Esophagus squamous epithelium (tissue), 4 donors: ENCODE results near the gene SDS.

Experiments
- CTCF ChIP-seq, 6 experiments: fragments of 450-650 bp in 4 of 6; fragments of 200-600 bp in 2 of 6; sonication (generic) in 2 of 6; IDR thresholded peaks; one replicate each; pipeline ENCODE4 v1.5.1; 2016 to 2019; ENCODE audit warnings: antibody characterized with exemption in 6 of 6, mild to moderate bottlenecking in 4 of 6, moderate library complexity in 4 of 6
- POLR2A ChIP-seq, 4 donors: fragments of 450-650 bp; IDR thresholded peaks; one replicate each; pipeline ENCODE4 v1.6.1; 2017; ENCODE audit warnings: antibody characterized with exemption in 4 of 4, mild to moderate bottlenecking in 4 of 4, moderate library complexity in 3 of 4

- TF ChIP-seq CTCF (IDR thresholded peaks at IDR 0.05) (no peak), POLR2A (IDR thresholded peaks at IDR 0.05) (no peak)
Observed at GRCh38 chr12:113401066-113402000, 2.4 kb downstream of the SDS start.
